ENCODE data around the gene KDR. TPM values are rescaled to one million over a fixed set of nuclear protein-coding genes. Genes with fewer than 3 reads are reported as not detected.
A peak's percentile ranks its signal among the peaks of the same experiment; 100 is the strongest.

KDR gene
- total RNA-seq, 6 experiments from 2014 or later = 7.9 to 22.4 (median 11.7) TPM

GRCh38 chr4:55083735-55084134 is 41.7 kb downstream of the KDR start:
- intact Hi-C loops (cut with DNase I) = no loop called here
- Histone ChIP-seq H3K4me3 (no peak overlapping the region), H3K27me3 (no peaks in the 10 kb centered on the region), H3K36me3 (no peaks in the 10 kb centered on the region), H3K9me3 (no peaks in the 10 kb centered on the region), H3K4me1 (no peaks in the 10 kb centered on the region), H3K27ac (no peak overlapping the region)
- ATAC-seq = no peak
- 63% methylated on average over 4 of the region's 4 CpGs for WGBS (ENCODE audit: insufficient coverage, low coverage, low lambda C conversion rate, missing lambda C conversion rate)
- no peak for DNase-seq
- no peak for TF ChIP-seq POLR2A (IDR thresholded peaks at IDR 0.05)
- no peak for TF ChIP-seq CTCF (IDR thresholded peaks at IDR 0.05)

GRCh38 chr4:55082756-55083155 is 42.6 kb downstream of the KDR start:
- WGBS (ENCODE audit: insufficient coverage, low coverage, low lambda C conversion rate, missing lambda C conversion rate) = 43% methylated on average over 2 of the region's 2 CpGs
- no peak for TF ChIP-seq CTCF (IDR thresholded peaks at IDR 0.05)
- no peak for TF ChIP-seq POLR2A (IDR thresholded peaks at IDR 0.05)
- Histone ChIP-seq H3K9me3 (no peaks in the 10 kb centered on the region), H3K27me3 (no peaks in the 10 kb centered on the region), H3K4me3 (no peak overlapping the region), H3K4me1 (no peaks in the 10 kb centered on the region), H3K27ac (no peak overlapping the region), H3K36me3 (no peaks in the 10 kb centered on the region)
- DNase-seq (no peak), ATAC-seq (no peak)
- intact Hi-C loops (cut with DNase I) = no loop called here

GRCh38 chr4:55080174-55080865 is 45.1 kb downstream of the KDR start:
- TF ChIP-seq CTCF (IDR thresholded peaks at IDR 0.05) (no peak), POLR2A (IDR thresholded peaks at IDR 0.05) (no peak)
- H3K27ac ChIP-seq = no peak overlapping the region
- intact Hi-C loops (cut with DNase I) = no loop called here
- no peak for ATAC-seq
- no peaks in the 10 kb centered on the region for H3K4me1 ChIP-seq
- H3K36me3 ChIP-seq = no peaks in the 10 kb centered on the region
- 55% methylated on average over 9 of the region's 9 CpGs for WGBS (ENCODE audit: insufficient coverage, low coverage, low lambda C conversion rate, missing lambda C conversion rate)
- no peaks in the 10 kb centered on the region for H3K27me3 ChIP-seq
- no peak for DNase-seq
- no peaks in the 10 kb centered on the region for H3K9me3 ChIP-seq
- no peak overlapping the region for H3K4me3 ChIP-seq

- Histone ChIP-seq H3K4me1 (no peaks in the 10 kb centered on the region), H3K4me3 (no peak overlapping the region), H3K27me3 (no peaks in the 10 kb centered on the region), H3K27ac (peak overlapping the region in 1 of 3 donors; percentile 24), H3K36me3 (no peaks in the 10 kb centered on the region), H3K9me3 (no peaks in the 10 kb centered on the region)
- DNase-seq (no peak), ATAC-seq (peak; percentile 59 to 83 (median 64))
- TF ChIP-seq CTCF (IDR thresholded peaks at IDR 0.05) = no peak
- no peak for TF ChIP-seq POLR2A (IDR thresholded peaks at IDR 0.05)
- WGBS (ENCODE audit: insufficient coverage, low coverage, low lambda C conversion rate, missing lambda C conversion rate) = 37% methylated on average over 8 of the region's 14 CpGs
- intact Hi-C loops (cut with DNase I) = no loop called here
These were observed 45.8 kb downstream of the KDR start for GRCh38 chr4:55079451-55080173.
